Activated CD4-positive, alpha-beta T cell treated with anti-CD3 and anti-CD28 coated beads, Interleukin-2, amount 50 U/mL, for 24 hours (primary cell): ENCODE measurements around the gene ZMAT2.
"Not testable (repeated sequence)": the region's sequence is repeated elsewhere in the genome, so short reads cannot be mapped to it uniquely, and the experiment has no call there.

Experiments used
- DNase-seq, 2 donors: peaks; one replicate each; pipeline ENCODE4 v3.0.0-alpha.2; 2020; ENCODE audit warnings: low read depth in 1 of 2, low spot score in 1 of 2

The ZMAT2 gene, protein sequence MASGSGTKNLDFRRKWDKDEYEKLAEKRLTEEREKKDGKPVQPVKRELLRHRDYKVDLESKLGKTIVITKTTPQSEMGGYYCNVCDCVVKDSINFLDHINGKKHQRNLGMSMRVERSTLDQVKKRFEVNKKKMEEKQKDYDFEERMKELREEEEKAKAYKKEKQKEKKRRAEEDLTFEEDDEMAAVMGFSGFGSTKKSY

DNA sequence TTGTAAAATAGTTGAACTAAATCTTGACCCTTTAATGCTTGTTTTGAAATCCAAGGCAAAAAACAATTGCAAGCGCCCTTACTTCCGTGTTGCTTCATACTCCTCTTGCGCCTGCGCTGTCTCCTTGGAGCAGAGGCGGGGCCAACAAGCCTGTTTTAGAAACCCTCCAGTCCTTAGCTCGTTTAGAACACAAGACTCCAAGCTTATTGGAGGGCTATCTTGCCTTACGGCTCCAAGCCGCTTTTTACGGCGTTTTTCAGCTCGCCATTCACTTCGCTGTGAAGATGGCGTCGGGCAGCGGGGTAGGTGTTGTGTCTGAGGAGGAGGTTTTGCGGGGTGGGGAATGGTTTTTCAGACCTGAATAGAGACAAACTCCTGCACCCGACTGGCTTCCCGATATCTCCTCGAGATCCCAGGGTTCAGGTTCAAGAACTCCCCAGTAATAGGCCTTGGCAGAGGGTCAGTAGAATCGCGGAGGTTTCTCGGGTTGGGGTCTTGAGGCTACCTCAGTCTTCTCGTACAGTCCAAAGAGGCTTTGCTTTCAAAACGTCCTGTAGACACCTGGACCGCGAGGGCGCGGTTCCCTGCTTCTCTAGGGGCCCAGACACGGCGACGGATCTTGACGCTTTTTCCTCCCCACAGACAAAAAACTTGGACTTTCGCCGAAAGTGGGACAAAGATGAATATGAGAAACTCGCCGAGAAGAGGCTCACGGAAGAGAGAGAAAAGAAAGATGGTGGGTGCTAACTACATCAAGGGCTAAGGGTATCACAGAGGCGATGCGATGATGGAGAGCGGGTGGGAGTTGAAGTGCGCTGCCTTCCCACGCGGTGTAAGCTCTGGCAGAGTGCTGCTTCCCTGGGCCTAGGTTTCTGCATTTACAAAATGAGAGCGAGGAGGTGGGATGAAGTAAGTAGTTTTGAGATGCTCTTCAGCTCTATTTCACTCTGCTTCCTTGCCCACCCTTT, at the start of gene ZMAT2:
TSS of gene ZMAT2 (plus strand) at position 271 of the 968 bp plus-strand sequence. CDS start at position 285, 14 bp downstream.
- peak; percentile 67 to 91 for DNase-seq

DNA sequence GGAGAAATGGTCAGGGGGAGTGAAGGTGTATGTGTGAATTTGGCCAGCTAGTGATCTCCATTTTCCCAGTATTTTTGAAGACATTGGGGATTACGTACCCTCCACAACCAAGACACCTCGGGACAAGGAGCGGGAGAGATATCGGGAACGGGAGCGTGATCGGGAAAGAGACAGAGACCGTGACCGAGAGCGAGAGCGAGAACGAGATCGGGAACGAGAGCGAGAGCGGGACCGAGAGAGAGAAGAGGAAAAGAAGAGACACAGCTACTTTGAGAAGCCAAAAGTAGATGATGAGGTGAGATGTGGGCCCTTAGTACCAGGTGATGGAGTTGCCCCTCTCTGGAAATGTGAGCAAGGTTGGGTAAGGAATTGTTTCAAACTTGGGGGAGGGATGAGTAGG, 41.4 kb upstream of the ZMAT2 start:
- no peak for DNase-seq

DNA sequence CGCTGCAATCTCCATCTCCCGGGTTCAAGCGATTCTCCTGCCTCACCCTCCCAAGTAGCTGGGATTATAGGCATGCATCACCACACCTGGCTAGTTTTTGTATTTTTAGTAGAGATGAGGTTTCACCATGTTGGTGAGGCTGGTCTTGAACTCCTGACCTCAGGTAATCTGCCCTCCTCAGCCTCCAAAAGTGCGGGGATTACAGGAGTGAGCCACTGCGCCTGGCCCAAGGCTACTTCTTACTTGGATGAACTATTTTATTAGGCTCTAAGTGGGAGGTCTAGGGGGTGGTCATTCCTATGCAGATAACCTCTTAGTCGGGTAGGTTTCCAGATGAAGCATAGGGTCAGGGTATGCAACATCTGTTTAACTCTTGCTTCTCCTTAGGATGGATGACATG, 39.9 kb upstream of the ZMAT2 start:
- DNase-seq, result not testable (repeated sequence)

DNA sequence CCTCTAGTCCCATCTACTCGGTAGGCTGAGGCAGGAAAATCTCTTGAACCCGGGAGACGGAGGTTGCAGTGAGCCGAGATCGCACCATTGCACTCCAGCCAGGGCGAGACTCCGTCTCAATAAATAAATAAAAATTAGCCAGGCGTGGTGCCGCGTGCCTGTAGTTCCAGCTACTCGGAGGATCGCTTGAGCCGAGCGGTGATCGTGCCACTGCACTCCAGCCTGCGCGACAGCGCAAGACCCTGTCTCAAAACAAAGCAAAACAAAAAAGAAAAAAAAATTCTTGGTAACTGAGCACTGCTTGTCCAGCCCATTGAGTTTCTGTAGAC, 36.3 kb upstream of the ZMAT2 start:
- DNase-seq, result no peak

DNA sequence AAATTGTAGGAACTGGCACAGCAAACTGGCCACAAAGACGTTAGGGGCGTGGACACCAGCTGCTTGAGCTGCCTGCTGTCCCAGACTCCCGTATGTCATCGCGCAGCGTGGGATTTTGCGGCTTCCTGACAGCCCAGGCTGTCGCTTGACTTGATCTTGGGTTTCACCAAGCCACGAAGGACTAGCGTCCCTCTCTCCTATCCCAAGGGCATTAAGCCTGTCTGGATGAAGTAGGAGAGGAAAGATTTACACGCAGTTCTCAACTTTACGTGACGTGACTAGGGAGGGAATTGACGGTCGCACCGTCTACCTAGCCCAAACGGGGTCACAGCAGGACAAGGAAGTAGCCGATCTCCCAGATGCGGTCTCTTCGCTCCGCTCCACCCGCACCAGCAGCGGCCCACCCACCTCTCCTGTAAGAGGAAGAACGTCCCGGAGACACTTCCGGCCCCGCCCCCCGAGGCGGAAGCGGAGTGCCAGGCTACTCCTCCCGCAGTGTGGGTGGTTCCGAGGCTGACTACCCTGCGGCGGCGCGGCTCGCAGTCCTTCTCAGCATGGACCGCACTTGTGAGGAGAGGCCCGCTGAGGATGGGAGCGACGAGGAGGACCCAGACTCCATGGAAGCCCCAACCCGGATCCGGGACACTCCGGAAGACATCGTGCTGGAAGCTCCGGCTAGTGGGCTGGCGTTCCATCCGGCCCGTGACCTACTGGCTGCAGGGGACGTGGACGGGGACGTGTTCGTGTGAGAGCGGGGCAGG, 35.7 kb upstream of the ZMAT2 start, which contains the start of gene WDR55:
TSS of gene WDR55 (plus strand) at position 546 of the 761 bp plus-strand sequence. CDS start at position 555, 9 bp downstream.
- peak; percentile 85 to 95 for DNase-seq

DNA sequence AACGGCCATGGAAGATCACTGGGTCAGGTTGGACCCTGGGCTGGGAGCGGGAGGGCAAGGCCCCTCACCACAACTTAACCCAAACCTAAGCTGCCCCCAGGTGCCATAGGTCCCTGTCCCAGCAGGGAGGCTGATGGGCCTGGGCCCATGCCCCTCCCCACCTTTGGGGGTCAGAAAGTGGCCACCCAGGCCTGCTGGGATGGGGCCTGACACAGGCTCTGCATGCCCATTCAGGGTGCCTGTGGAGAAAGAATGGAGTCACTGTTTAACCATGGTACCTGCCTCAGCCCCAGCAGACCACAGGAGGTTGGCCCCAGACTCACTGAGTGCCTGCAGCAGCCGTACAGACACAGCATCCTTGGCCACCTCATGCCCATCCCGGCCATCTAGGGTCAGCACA, 29.2 kb upstream of the ZMAT2 start:
- DNase-seq, result not testable (repeated sequence)

DNA sequence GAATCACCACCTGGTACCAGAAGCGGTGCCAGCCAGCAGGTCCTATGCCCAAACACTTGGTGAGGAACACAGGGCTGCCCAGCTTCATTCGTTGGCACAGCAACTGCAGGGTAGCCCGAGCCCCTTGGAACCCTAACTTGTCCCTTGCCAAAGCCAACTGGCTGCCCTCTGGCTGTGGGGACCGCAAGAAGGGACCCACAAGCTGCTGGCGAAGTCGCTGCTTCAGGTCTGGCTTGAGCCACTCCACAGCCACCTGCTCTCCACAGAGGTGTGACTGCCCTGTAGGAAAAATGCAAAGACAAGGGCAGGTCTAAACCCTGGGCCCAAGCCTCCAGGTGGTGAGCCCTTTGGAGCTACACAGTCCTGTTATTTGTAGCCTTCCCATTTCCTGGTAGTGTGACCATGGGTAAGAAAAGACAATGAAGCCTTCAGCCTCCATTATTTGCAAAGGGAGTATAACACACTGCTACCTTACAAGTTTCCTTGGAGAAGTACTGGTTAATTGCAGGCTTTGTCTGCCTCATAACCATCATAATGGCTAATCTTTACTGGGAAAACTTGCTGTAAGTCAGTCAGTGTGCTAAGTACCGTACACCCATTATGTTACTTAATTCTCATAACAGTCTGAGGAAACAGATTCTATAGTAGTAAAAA, 28.6 kb upstream of the ZMAT2 start:
- DNase-seq, result no peak

DNA sequence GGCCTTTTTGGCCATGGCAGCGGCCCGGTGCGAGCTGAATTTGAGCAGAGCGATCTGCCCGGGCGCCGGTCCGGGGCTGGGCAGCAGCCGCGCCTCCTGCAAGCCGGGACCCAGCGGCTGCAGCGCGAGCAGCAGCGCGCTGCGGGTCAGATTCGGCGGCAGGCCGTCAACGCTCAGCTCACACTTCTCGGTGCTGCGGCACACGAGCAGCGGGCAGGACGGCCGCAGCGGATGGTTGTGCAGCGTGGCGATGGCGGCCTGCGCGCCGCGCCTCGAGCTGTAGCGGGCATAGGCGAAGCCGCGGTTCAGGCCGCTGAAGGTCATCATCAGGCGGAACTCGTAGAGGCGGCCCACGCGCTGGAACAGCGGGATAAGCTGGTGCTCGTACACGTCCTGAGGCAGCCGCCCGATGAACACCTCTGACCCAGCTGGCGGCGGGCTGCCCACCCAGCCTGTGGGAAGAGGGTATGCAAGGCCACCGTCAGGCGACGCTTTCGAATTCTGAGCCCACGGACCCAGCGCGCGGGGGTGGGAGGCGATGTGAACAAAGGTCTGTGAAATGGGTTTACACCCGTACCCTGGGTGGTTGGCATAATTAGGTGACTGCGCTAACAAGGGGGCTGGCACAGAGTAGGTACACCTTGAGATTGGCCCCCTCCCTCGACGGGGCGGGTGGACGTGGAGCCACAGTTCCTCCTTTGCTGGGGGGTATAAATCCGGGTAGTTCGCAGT, 27.6 kb upstream of the ZMAT2 start:
- DNase-seq, result no peak

DNA sequence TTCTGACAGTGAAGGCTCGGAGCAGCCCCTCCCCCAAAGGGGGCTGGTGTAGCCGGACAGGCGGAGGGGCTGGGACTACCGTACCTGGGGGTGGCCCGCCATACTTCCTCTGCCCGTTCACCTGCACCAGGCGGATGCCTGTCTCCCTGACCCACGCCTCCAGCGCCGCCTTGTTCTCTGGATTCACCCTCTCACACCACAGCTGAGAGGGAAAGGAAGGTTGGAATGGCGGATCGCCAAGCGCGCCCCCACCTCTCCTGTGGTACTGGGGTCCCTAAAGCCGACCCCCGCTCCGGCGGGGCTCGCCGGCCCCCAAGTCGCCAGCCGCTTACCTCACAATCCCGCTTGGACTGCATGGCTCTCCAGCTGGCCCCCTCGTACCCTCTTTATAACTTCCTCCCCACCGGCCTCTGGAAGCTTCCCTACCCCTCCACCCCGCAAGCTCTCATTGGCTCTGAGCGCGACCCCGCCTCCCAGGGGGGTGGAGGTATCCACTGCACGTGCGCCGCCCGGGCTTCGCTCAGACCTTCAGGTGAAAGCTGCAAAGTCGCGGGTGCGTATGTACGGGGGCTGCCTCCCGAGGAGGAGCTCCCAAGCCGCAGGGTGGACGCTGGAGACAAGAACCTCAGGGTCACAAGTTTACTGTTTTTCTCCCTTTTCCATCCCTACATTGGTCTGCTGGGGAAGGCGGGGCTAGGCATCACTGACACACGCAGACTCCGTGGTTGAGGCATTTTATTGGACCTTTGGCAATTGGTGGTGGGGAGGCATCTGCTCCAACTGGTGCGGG, 26.9 kb upstream of the ZMAT2 start, which contains the start of gene DND1:
TSS of gene DND1 (minus strand) at position 390 of the 790 bp plus-strand sequence. CDS start at position 356, 34 bp downstream.
- DNase-seq, result no peak

DNA sequence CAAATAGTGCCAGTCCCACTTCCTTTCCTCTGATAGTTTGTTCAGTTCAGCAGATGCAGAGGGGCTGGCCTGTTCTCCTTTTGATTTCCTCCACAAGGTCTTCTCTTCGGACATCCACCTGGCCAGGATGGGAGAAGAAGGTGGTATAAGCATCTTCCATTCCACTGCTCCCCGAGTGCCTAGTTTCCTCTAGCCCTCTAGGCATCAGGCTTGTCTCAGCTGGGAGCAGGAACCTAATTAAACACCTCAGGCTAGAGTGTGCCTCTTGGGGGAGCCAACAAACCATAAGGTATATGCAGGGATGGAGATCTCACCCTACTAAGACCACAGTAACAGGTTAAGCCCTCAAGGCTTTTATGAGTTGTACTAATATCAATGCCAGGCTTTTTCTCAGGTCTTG, 26.0 kb upstream of the ZMAT2 start:
- DNase-seq, result no peak

DNA sequence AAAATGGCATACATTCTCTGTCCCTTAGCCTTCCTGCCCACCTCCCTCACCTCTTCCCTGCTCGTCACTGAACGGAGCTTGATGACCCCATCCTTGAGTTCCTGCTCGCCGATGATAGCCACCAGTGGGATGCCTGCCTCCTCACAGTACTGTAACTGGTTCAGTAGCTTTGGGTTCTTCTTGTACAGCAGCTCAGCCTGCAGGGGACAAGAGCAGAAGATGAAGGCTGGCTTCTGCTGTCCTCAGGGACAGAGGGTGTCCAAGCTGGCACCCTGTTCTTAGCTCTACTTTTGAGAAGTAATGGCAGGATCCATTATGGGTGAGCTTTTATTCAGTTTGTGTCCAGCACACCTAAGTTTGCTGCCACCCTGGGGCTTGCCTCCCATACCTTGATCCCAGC, 25.6 kb upstream of the ZMAT2 start:
- no peak for DNase-seq

DNA sequence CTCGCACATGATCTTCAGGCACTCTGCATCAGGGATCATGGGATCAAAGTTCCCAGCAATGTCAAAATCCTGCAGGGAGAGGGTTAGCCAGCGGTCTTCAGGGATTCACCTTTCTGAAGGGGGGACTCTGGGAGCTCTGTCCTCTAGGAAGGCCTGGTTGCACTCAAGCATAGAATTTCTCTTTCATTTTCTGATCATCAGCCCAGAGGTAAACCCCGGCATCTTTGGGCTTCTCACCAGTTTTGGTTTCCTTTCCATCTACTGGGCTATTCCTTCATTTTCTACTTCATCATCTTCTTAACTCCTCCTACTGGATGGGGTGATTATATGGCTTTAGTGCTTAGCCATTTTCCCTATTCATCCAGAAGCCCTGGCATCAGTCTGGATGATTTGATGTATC, 22.3 kb upstream of the ZMAT2 start:
- no peak for DNase-seq

DNA sequence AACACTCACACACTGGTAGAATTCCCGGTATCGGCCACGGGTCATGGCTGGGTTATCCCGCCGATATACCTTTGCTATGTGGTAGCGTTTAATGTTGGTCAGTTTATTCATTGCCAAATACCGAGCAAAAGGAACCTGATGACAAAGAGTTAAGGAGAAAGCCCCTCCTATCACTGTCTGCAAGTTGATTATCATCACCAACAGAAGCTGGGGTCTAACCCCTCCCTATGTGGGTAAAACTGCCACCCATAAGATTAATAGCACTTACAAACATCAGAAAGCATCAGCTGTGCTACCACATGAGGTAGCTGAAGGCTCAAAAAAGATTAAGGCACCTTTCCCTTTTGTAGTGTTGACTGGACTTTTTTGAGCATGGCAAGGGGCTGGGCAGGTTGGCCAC, 21.3 kb upstream of the ZMAT2 start:
- DNase-seq, result no peak

DNA sequence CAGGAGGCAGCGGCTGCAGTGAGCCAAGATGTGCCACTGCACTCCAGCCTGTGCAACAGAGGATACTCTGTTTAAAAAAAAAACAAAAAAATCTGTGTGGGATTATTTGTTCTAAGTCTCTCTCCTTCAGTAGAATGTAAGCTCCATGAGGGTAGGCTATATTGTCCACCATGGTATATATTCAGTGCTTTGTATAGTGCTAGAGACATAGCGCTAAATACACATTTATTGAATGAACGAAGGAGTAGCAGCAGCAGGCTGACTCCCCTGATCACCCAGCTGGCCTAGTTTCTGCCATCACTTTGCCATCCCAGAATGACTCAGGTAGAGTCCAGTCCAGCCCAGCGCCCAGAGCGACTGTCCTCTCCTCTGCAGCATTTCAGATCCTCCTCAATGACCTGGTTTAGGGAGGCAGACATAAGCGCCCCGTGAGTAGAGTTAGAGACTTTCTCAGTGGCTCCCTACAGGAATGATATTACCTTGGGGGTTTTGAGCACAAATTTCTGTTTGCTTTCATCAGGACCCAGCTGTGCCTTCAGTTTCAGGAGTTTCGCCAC, 9.8 kb upstream of the ZMAT2 start:
- no peak for DNase-seq

DNA sequence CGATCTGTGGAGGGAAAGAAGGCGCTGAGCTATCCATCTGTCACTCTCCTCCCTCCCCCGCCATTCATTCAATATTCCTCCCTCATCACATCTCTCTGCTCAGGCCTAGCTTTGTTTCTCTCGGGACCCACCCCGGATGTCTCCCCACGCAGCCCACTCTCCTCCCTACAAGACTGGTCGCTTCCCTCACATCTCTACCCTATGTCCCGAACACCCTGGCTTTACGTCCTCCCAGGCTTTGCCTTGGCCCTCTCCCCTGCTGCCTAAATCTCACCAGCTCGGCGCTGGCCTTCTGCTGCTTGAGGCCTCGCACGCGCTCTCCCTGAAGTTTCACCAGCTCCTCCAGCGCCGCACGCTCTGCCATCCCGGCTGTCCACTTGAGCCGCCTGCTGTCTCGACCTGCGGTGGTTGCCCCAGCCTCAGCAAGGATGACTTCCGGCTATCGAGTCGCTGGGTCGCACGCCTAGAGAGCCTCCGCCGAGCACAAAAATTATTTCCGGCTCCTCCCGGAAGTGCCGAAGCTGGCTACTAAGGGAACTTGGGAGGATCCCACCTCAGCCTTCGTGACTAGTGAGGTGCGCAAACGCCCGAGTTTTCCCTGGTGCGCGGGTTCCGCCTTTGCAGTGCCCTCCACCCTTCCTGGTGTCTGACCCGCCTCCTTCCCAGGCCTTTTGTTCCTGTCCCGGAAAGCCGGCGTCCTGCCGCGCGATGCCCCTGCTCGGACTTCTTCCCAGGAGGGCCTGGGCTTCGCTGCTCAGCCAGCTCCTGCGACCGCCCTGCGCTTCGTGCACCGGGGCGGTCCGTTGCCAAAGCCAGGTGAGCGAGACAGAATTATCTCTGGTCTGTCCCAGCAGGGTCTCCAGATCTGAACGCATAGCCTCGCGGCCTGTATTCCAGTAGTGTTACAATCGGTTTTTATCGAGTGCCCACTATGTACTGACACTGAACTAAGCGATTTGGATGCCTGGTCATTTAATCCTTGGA, 9.0 kb upstream of the ZMAT2 start, which contains the start of the genes HARS1 and HARS2:
TSS of gene HARS1 (minus strand) at position 430 of the 984 bp plus-strand sequence. CDS start at position 364, 66 bp downstream.
TSS of gene HARS2 (plus strand) at position 515 of the 984 bp plus-strand sequence. CDS start at position 709, 194 bp downstream.
- peak; percentile 60 to 86 for DNase-seq

DNA sequence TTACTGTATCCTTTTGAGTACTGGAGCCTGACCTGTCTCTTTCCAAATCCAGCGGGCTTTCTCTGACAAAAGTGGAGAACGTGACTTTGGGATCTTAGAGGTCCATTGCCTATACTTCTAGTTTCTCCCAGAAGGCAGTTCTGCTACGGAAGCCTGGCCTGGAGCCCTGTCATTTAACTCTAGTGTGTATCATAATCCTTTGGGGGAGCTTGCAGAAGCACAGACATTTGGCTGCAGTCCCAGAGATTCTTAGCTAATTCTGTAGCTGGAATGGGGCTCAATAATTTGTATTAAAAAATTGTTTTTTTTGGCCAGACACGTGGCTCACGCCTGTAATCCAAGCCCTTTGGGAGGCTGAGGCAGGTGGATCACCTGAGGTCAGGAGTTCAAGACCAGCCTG, 6.0 kb upstream of the ZMAT2 start:
- no peak for DNase-seq

DNA sequence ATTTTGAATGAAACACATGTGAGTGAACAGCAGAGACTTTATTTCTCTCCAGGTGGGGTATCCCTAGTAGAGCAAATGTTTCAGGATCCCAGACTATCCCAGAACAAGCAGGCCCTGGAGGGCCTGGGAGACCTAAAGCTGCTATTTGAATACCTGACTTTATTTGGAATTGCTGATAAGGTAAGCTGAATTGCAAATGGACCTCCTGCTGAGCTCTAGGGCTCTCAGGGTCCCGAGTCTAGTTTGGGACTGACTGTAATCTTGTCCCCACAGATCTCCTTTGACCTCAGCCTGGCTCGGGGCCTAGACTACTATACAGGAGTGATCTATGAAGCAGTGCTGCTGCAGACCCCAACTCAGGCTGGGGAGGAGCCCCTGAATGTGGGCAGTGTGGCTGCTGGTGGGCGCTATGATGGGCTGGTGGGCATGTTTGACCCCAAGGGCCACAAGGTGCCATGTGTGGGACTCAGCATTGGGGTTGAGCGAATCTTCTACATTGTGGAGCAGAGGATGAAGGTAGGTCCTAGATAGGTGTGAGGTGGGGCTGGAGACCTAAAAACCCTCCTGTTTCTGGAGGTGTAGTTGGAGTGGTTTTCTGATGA, 3.3 kb upstream of the ZMAT2 start:
- DNase-seq, result no peak
